Gastrocnemius medialis (tissue), 4 donors: ENCODE data around the gene FAM110A.

ENCODE experiments used
- CTCF ChIP-seq, 5 experiments: fragments of 450-650 bp in 3 of 5; fragments of 200-600 bp in 2 of 5; sonication (generic) in 2 of 5; IDR thresholded peaks in 4 of 5; conservative IDR thresholded peaks in 1 of 5; 1 replicate in 4 of 5; 2 replicates in 1 of 5; pipeline ENCODE4 v1.5.1; 2016 to 2019; ENCODE audit warnings: antibody characterized with exemption in 5 of 5, mild to moderate bottlenecking in 3 of 5, moderate library complexity in 3 of 5
- POLR2A ChIP-seq, 2 donors: fragments of 450-650 bp; IDR thresholded peaks; one replicate each; pipeline ENCODE4 v1.6.1; 2017; ENCODE audit warnings: antibody characterized with exemption in 2 of 2, mild to moderate bottlenecking in 2 of 2, moderate library complexity in 2 of 2

- TF ChIP-seq POLR2A (IDR thresholded peaks at IDR 0.05) = no peak
- TF ChIP-seq CTCF (IDR thresholded peaks at IDR 0.05 in 4 of 5, conservative IDR thresholded peaks at IDR 0.05 in 1 of 5) = no peak
Observed at GRCh38 chr20:839626-840025, 6.1 kb downstream of the FAM110A start.
